OCI-LY1 (cell line): ENCODE results near the gene CRISP1.

Experiments used
- CTCF ChIP-seq: fragments of 200-600 bp; sonication (generic), shearing (Covaris generic); IDR thresholded peaks from 2 replicates; pipeline ENCODE4 v1.5.1; 2017; ENCODE audit warnings: mild to moderate bottlenecking, antibody characterized with exemption, low read length, moderate library complexity, mixed read lengths
- EZH2 ChIP-seq: fragments of 200-600 bp; sonication (generic), shearing (Covaris generic); IDR thresholded peaks from 2 replicates; pipeline ENCODE4 v1.8.0; 2017; ENCODE audit warnings: borderline replicate concordance, mixed run types, mild to moderate bottlenecking, antibody characterized with exemption, low read length, moderate library complexity, mixed read lengths

- no peak for TF ChIP-seq CTCF
- no peak for TF ChIP-seq EZH2
Observed at GRCh38 chr6:49847673-49848072, 18.7 kb downstream of the CRISP1 start.
